ENCODE data around the gene ITPKB.
"Not testable (repeated sequence)": the region's sequence is repeated elsewhere in the genome, so short reads cannot be mapped to it uniquely, and the experiment has no call there.

ITPKB gene

DNA sequence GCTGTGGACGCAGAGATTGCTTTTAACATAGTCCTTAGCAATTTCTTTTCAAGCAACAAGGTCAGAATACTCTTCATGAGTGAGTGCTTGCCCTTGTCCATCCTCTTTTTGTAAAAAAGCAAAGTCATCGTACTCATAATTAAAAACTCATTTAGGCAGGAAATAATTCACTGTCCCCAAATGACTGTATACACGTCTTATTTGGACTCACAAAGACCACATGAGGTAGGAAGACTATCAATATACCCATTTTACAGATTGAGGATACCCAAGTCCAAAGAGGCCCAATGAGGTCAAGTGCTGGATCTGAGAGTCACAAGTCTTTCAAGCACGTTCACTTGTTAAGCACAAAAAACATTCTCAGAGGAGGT is 13.2 kb downstream of the ITPKB start:
- H3K4me3 Mint-ChIP-seq = no peak overlapping the region
- TF ChIP-seq, protein P1, sequence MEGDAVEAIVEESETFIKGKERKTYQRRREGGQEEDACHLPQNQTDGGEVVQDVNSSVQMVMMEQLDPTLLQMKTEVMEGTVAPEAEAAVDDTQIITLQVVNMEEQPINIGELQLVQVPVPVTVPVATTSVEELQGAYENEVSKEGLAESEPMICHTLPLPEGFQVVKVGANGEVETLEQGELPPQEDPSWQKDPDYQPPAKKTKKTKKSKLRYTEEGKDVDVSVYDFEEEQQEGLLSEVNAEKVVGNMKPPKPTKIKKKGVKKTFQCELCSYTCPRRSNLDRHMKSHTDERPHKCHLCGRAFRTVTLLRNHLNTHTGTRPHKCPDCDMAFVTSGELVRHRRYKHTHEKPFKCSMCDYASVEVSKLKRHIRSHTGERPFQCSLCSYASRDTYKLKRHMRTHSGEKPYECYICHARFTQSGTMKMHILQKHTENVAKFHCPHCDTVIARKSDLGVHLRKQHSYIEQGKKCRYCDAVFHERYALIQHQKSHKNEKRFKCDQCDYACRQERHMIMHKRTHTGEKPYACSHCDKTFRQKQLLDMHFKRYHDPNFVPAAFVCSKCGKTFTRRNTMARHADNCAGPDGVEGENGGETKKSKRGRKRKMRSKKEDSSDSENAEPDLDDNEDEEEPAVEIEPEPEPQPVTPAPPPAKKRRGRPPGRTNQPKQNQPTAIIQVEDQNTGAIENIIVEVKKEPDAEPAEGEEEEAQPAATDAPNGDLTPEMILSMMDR (IDR thresholded peaks at IDR 0.05; ENCODE audit: unreplicated experiment in 3 of 3) = no peak
- H3K27me3 Mint-ChIP-seq (ENCODE audit: low read depth) = no peaks in the 10 kb centered on the region
- H3K36me3 Mint-ChIP-seq (ENCODE audit: low read depth) = peaks cover 16% of the 10 kb centered on the region
- peaks cover 40% of the 10 kb centered on the region for H3K4me1 Mint-ChIP-seq
- H3K9me3 Mint-ChIP-seq = no peaks in the 10 kb centered on the region
- no peak overlapping the region for H3K27ac Mint-ChIP-seq

DNA sequence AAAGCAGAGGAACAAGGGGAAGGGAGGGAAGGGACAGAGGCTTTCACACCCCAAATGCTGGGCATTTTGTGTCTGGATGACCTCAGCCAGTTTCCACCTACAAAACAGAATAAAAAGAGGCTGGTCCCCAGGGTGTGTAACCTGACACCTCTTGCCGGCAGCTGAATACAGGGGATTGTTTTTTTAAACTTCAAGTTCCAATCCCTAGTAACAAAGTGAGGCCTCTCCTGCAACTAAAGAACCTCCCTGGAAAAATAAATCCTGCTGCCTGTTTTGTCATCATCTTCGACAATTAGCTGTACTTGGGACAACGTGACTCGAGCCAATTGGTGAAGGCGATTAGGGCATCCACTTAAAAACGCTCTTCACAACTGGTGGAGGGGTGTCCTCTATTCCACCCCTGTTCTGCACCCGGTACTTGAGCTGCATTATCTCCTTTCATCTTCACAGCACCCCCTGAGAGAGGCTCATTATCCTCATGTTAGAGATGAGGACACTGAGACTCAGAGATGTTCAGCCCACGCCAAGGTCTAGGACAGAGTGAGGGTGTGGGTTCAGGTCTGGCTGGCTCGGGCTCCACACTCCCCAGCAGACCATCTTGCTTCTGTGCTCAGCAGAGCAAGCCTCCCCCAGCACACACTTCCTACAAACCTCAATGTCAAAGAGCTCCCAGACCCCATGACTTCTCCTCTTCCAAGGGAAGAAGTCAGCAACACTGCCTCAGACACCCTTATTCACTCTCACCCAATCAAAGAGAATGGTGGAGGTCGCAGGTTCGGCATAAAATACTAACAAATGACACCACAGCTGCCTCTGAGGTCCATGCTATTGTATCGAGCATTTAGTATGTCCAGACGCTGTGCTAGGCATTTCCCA is 15.2 kb downstream of the ITPKB start:
- Mint-ChIP-seq H3K9me3 (no peaks in the 10 kb centered on the region), H3K4me1 (peaks cover 47% of the 10 kb centered on the region), H3K4me3 (peak overlapping the region in 2 of 3 experiments; percentile 34 to 46), H3K27me3 (ENCODE audit: low read depth) (no peaks in the 10 kb centered on the region), H3K27ac (peak overlapping the region; percentile 83 to 90 (median 88)), H3K36me3 (ENCODE audit: low read depth) (peaks cover 8% of the 10 kb centered on the region)
- TF ChIP-seq, protein P1 (IDR thresholded peaks at IDR 0.05; ENCODE audit: unreplicated experiment in 3 of 3) = no peak

DNA sequence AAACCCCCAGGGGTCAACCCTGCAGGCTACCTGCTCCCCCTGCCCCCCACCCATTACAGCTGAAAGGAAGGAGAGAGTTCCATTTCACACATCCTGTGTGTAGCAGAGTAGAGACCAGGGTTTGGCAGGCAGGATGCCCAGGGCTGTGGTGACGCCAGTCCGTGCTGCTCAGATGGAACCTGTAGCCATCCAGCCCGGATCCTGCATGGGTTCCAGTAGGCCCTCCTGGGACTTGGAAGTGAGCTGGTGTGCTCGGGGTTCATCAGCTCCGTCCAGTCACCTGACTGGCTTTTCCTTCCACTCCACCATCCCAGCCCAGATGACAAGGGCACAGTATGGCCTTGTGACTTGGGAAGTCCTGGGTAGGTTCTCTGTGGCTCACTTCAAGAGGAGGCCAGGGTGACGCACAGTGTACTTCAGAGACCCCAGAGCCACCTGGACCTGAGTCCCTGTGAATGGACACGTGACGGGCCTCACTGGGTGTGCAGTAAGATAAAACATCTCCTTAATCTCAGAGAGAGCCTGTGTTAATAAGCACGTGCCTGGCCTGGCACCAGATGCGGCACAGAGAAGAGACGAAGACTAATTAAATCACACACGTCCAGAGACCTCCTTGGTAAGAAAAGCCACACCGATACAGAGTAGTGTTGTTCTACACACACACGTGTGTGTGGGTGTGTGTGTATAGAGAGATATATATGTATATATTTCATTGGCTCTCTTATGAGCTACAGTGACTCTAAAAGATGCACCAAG is 16.0 kb downstream of the ITPKB start:
- Mint-ChIP-seq H3K4me3 (no peak overlapping the region), H3K27me3 (ENCODE audit: low read depth) (no peaks in the 10 kb centered on the region), H3K9me3 (no peaks in the 10 kb centered on the region), H3K27ac (peak overlapping the region in 2 of 3 experiments; percentile 83 to 90), H3K4me1 (peaks cover 47% of the 10 kb centered on the region), H3K36me3 (ENCODE audit: low read depth) (peaks cover 3% of the 10 kb centered on the region)
- TF ChIP-seq, protein P1 (IDR thresholded peaks at IDR 0.05; ENCODE audit: unreplicated experiment in 3 of 3) = no peak

DNA sequence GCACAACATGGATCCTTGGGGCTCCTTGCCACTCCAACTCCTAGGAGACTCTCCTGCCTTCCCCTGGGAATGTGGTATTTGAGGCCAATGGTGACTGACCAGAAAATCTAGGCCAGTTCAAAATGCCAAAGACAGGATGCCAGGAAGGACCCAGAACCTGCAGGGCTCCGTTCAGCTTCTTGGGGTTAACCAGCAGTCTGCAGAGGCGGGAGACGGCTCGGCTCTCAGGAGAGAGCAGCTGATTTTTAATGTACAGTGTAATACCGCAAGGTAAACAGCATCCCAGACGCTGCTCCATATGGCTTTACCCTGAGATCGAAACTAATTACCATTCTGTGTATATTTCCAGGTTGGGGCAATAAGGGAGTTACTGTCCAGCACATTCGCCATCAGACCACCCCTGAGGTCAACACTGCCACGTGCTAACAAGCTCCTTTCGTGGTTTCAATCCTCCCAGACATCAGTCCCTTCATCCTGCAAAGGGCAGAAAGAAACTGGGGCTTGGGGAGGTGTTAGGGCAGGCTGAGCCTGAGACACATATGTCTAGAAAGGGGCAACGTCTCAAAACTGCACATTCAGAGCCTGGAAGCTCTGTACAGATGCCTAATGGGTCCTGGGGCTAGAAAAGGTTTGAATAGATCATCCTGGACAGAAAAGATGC is 16.7 kb downstream of the ITPKB start:
- TF ChIP-seq, protein P1 (IDR thresholded peaks at IDR 0.05; ENCODE audit: unreplicated experiment in 3 of 3) = no peak
- Mint-ChIP-seq H3K4me1 (peaks cover 47% of the 10 kb centered on the region), H3K27ac (peak overlapping the region in 2 of 3 experiments; percentile 29 to 43), H3K36me3 (ENCODE audit: low read depth) (peaks cover 3% of the 10 kb centered on the region), H3K4me3 (no peak overlapping the region), H3K27me3 (ENCODE audit: low read depth) (no peaks in the 10 kb centered on the region), H3K9me3 (no peaks in the 10 kb centered on the region)

DNA sequence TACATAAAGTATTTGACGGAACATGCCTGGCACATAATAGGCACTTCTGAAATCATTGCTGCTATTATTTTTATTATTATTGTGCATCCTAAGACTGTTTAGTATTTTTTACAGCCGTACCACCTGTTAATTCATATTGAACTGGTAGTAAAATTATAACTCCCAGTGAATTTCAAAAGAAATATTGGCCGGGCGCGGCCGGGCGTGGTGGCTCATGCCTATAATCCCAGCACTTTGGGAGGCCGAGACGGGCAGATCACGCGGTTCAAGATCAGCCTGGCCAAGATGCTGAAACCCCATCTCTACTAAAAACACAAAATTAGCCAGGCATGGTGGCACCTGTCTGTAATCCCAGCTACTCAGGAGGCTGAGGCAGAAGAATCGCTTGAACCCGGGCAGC is 18.5 kb downstream of the ITPKB start:
- H3K4me3 Mint-ChIP-seq; H3K27ac Mint-ChIP-seq; H3K27me3 Mint-ChIP-seq (ENCODE audit: low read depth); H3K36me3 Mint-ChIP-seq (ENCODE audit: low read depth); H3K9me3 Mint-ChIP-seq: not testable (repeated sequence)
- H3K4me1 Mint-ChIP-seq = peaks cover 38% of the 10 kb centered on the region
